Measurements from ENCODE around the gene BAZ1A. TPM values are rescaled to one million over a fixed set of nuclear protein-coding genes. Genes with fewer than 3 reads are reported as not detected.

The BAZ1A gene
- total and polyA plus RNA-seq, 9 of the 15 experiments (the other 6 are each of a cell fraction or from before 2014, with no cell fraction given): 22.0 to 71.2 (median 39.1) TPM

GRCh38 chr14:34824256-34824655, 50.9 kb downstream of the BAZ1A start:
- CTCF ChIA-PET (ENCODE audit: low intra/inter-chr PET ratio): no interaction called here

DNA sequence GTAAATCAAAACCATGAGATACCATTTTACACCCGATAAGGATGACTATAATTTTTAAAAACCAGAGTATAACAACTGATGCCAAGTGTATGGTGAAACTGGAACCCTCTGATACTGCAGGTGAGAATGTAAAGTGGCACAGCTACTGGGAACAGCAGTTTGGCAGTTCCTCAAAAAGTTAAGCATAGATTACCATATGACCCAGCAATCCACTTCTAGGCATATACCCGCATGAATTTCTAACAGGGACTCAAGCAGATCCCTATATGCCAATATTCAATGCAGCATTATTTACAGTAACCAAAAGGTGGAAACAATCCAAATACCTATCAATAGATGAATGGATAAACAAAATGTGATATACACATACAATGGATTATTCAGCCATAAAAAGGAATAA, 57.4 kb downstream of the BAZ1A start:
- WGBS (ENCODE audit: insufficient coverage, low coverage, missing lambda C conversion rate): 85% methylated on average over 2 of the region's 2 CpGs
- no peak for TF ChIP-seq FOXK1 (CRISPR knock-in tag; IDR thresholded peaks at IDR 0.05; ENCODE audit: borderline replicate concordance)
- TF ChIP-seq ZNF79 (CRISPR knock-in tag; IDR thresholded peaks at IDR 0.05; ENCODE audit: low read depth): no peak
- TF ChIP-seq HMG20A (CRISPR knock-in tag; conservative IDR thresholded peaks at IDR 0.05): no peak
- no peak for TF ChIP-seq SRF (CRISPR knock-in tag; IDR thresholded peaks at IDR 0.05)
- no peak for TF ChIP-seq RBM17 (IDR thresholded peaks at IDR 0.05; ENCODE audit: borderline replicate concordance, low read depth, low read length)
- no peak for TF ChIP-seq NR4A1 (CRISPR knock-in tag; IDR thresholded peaks at IDR 0.05)
- no peak for TF ChIP-seq NR4A1 (tag; IDR thresholded peaks at IDR 0.05)
- TF ChIP-seq, protein P1, sequence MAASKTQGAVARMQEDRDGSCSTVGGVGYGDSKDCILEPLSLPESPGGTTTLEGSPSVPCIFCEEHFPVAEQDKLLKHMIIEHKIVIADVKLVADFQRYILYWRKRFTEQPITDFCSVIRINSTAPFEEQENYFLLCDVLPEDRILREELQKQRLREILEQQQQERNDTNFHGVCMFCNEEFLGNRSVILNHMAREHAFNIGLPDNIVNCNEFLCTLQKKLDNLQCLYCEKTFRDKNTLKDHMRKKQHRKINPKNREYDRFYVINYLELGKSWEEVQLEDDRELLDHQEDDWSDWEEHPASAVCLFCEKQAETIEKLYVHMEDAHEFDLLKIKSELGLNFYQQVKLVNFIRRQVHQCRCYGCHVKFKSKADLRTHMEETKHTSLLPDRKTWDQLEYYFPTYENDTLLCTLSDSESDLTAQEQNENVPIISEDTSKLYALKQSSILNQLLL (CRISPR knock-in tag; IDR thresholded peaks at IDR 0.05; ENCODE audit: borderline replicate concordance): no peak
- TF ChIP-seq CC2D1A (IDR thresholded peaks at IDR 0.05): no peak
- no peak for TF ChIP-seq DDX20 (tag; IDR thresholded peaks at IDR 0.05; ENCODE audit: low read depth)
- TF ChIP-seq RBFOX2 (IDR thresholded peaks at IDR 0.05; ENCODE audit: low read depth, low read length): no peak
- no peak for TF ChIP-seq BRD9 (IDR thresholded peaks at IDR 0.05; ENCODE audit: low read depth, partially characterized antibody)
- TF ChIP-seq ZNF445 (CRISPR knock-in tag; IDR thresholded peaks at IDR 0.05; ENCODE audit: low read depth): no peak
- no peak for TF ChIP-seq NCOA4 (IDR thresholded peaks at IDR 0.05; ENCODE audit: partially characterized antibody)
- TF ChIP-seq ZNF384 (IDR thresholded peaks at IDR 0.05; ENCODE audit: low read depth, low read length): no peak

More at GRCh38 chr14:34824256-34824655, 50.9 kb downstream of the BAZ1A start:
- no peaks in the 10 kb centered on the region for H4K20me1 ChIP-seq (replicated peaks; ENCODE audit: control insufficient read depth, insufficient read depth, low read length)
- peaks cover 64% of the 10 kb centered on the region; the same call in 2 of the 3 replicates for H3K36me3 ChIP-seq (ENCODE audit: control insufficient read depth, insufficient read depth, low read length)
- in situ Hi-C loops (cut with MboI) (no loop called here), intact Hi-C loops (cut with micrococcal nuclease) (no loop called here)
- no peaks in the 10 kb centered on the region for H3K9me1 ChIP-seq (ENCODE audit: control insufficient read depth, insufficient read depth, low read length)
- TF ChIP-seq NFXL1 (CRISPR knock-in tag; IDR thresholded peaks at IDR 0.05): no peak
- no peak for TF ChIP-seq ZNF184 (CRISPR knock-in tag; IDR thresholded peaks at IDR 0.05)
- peaks cover 5% of the 10 kb centered on the region; the same call in 2 of the 3 replicates for H3K79me2 ChIP-seq (ENCODE audit: control insufficient read depth, insufficient read depth, low read length)
- H3K9me3 ChIP-seq (replicated peaks; ENCODE audit: control insufficient read depth, insufficient read depth, low read depth, low read length): no peaks in the 10 kb centered on the region
- H3K4me2 ChIP-seq (ENCODE audit: insufficient read depth, low read length): no peak overlapping the region
- no TSS peak for BruUV-seq (replicated peaks)
- no peak overlapping the region for H3K27ac ChIP-seq (ENCODE audit: extremely low read depth, low read depth, low read length)
- no peaks in the 10 kb centered on the region for H3K27me3 ChIP-seq (ENCODE audit: control insufficient read depth in 2 of 2, insufficient read depth in 2 of 2, low read length in 2 of 2)
- no peak overlapping the region for H2AFZ ChIP-seq (ENCODE audit: low read depth, low read length)
- 100% methylated on average over 1 of the region's 1 CpG for WGBS (ENCODE audit: insufficient coverage, low coverage, missing lambda C conversion rate)
- H3K4me3 ChIP-seq: no peak overlapping the region
- POLR2A ChIA-PET: interaction anchor here (0.8 kb wide), 1 partner anchor 218 kb away, joined by 3 read pairs; no protein-coding TSS in a partner anchor
- no peak for FAIRE-seq
- no peaks in the 10 kb centered on the region for H3K4me1 ChIP-seq (replicated peaks in 1 of 2; ENCODE audit: control insufficient read depth in 2 of 2, insufficient read depth in 2 of 2, low read length in 2 of 2)
- no peak for ATAC-seq
- DNase-seq (ENCODE audit: extremely low read depth in 1 of 4, low spot score in 3 of 4): no peak
- no peak overlapping the region for H3K9ac ChIP-seq (ENCODE audit: insufficient read depth in 1 of 2, low read depth in 2 of 2, low read length in 2 of 2)

More for the DNA sequence above, 57.4 kb downstream of the BAZ1A start:
- intact Hi-C loops (cut with micrococcal nuclease): no loop called here
- Histone ChIP-seq H3K4me1 (replicated peaks in 1 of 2; ENCODE audit: control insufficient read depth in 2 of 2, insufficient read depth in 2 of 2, low read length in 2 of 2) (no peaks in the 10 kb centered on the region), H3K9me3 (replicated peaks; ENCODE audit: control insufficient read depth, insufficient read depth, low read depth, low read length) (no peaks in the 10 kb centered on the region), H3K27me3 (ENCODE audit: control insufficient read depth in 2 of 2, insufficient read depth in 2 of 2, low read length in 2 of 2) (no peaks in the 10 kb centered on the region), H3K79me2 (ENCODE audit: control insufficient read depth, insufficient read depth, low read length) (peaks cover 12% of the 10 kb centered on the region), H3K9ac (ENCODE audit: insufficient read depth in 1 of 2, low read depth in 2 of 2, low read length in 2 of 2) (no peak overlapping the region), H2AFZ (ENCODE audit: low read depth, low read length) (no peak overlapping the region), H4K20me1 (replicated peaks; ENCODE audit: control insufficient read depth, insufficient read depth, low read length) (no peaks in the 10 kb centered on the region), H3K9me1 (ENCODE audit: control insufficient read depth, insufficient read depth, low read length) (no peaks in the 10 kb centered on the region), H3K27ac (ENCODE audit: extremely low read depth, low read depth, low read length) (no peak overlapping the region), H3K4me3 (no peak overlapping the region), H3K36me3 (ENCODE audit: control insufficient read depth, insufficient read depth, low read length) (peaks cover 39% of the 10 kb centered on the region; the same call in 2 of the 3 replicates), H3K4me2 (ENCODE audit: insufficient read depth, low read length) (no peak overlapping the region)
- FAIRE-seq: no peak
- ATAC-seq: no peak
- DNase-seq (ENCODE audit: extremely low read depth in 1 of 4, low spot score in 3 of 4): no peak
- no TSS peak for BruUV-seq (replicated peaks)
- in situ Hi-C loops (cut with MboI): no loop called here
- CTCF ChIA-PET (ENCODE audit: low intra/inter-chr PET ratio): no interaction called here
- POLR2A ChIA-PET: no interaction called here
